BE2C (cell line): Measurements from ENCODE around the gene RHBG.
"Not testable (repeated sequence)": the region's sequence is repeated elsewhere in the genome, so short reads cannot be mapped to it uniquely, and the experiment has no call there.

Source experiments
- DNase-seq: peaks from one replicate; pipeline ENCODE4 v3.0.0-alpha.2; 2020
- H3K27me3 ChIP-seq: fragments of 250-450 bp; sonication (Bioruptor Pico); 2 replicates; pipeline ENCODE4 v1.5.1; 2020; ENCODE audit warnings: mild to moderate bottlenecking
- H3K36me3 ChIP-seq: fragments of 250-450 bp; sonication (Bioruptor Pico); 2 replicates; pipeline ENCODE4 v1.5.1; 2020; ENCODE audit warnings: mild to moderate bottlenecking
- H3K4me1 ChIP-seq: fragments of 250-450 bp; sonication (Bioruptor Pico); 2 replicates; pipeline ENCODE4 v1.5.1; 2020
- H3K4me3 ChIP-seq: 2 replicates; pipeline ENCODE4 v1.5.1; 2011; ENCODE audit warnings: low read depth, low read length
- H3K9me3 ChIP-seq: fragments of 250-450 bp; sonication (Bioruptor Pico); 2 replicates; pipeline ENCODE4 v1.5.1; 2020
- CTCF ChIP-seq: IDR thresholded peaks from 2 replicates; pipeline ENCODE4 v1.5.1; 2012; ENCODE audit warnings: mild to moderate bottlenecking, low read depth, low read length

The RHBG gene

GRCh38 chr1:156347331-156347730, 21.7 kb upstream of the RHBG start:
- Histone ChIP-seq H3K4me3 (no peak overlapping the region), H3K27me3 (no peaks in the 10 kb centered on the region), H3K4me1 (peaks cover 36% of the 10 kb centered on the region), H3K36me3 (no peaks in the 10 kb centered on the region), H3K9me3 (no peaks in the 10 kb centered on the region)
- no peak for TF ChIP-seq CTCF
- DNase-seq, result no peak

GRCh38 chr1:156352481-156352880, 16.5 kb upstream of the RHBG start:
- H3K9me3 ChIP-seq, H3K4me1 ChIP-seq, H3K27me3 ChIP-seq, H3K36me3 ChIP-seq, DNase-seq, H3K4me3 ChIP-seq: not testable (repeated sequence)

GRCh38 chr1:156356262-156356874, 12.6 kb upstream of the RHBG start:
- Histone ChIP-seq H3K4me1 (no peaks in the 10 kb centered on the region), H3K4me3 (no peak overlapping the region), H3K9me3 (no peaks in the 10 kb centered on the region), H3K27me3 (no peaks in the 10 kb centered on the region), H3K36me3 (no peaks in the 10 kb centered on the region)
- no peak for TF ChIP-seq CTCF
- no peak for DNase-seq

GRCh38 chr1:156356875-156357534, 12.0 kb upstream of the RHBG start:
- H3K4me1 ChIP-seq, result no peaks in the 10 kb centered on the region
- no peak overlapping the region for H3K4me3 ChIP-seq
- H3K36me3 ChIP-seq, result no peaks in the 10 kb centered on the region
- H3K9me3 ChIP-seq, result no peaks in the 10 kb centered on the region
- DNase-seq, result peak; percentile 69
- no peaks in the 10 kb centered on the region for H3K27me3 ChIP-seq
- TF ChIP-seq CTCF, result peak; percentile 76

GRCh38 chr1:156357977-156358376, 11.0 kb upstream of the RHBG start:
- Histone ChIP-seq H3K4me1 (no peaks in the 10 kb centered on the region), H3K4me3 (no peak overlapping the region)

GRCh38 chr1:156358641-156359040, 10.4 kb upstream of the RHBG start:
- TF ChIP-seq CTCF, result no peak
- Histone ChIP-seq H3K4me1 (no peaks in the 10 kb centered on the region), H3K27me3 (no peaks in the 10 kb centered on the region), H3K4me3 (no peak overlapping the region), H3K9me3 (no peaks in the 10 kb centered on the region), H3K36me3 (no peaks in the 10 kb centered on the region)
- DNase-seq, result no peak

More at GRCh38 chr1:156357977-156358376, 11.0 kb upstream of the RHBG start:
- TF ChIP-seq CTCF, result no peak
- Histone ChIP-seq H3K27me3 (no peaks in the 10 kb centered on the region), H3K9me3 (no peaks in the 10 kb centered on the region), H3K36me3 (no peaks in the 10 kb centered on the region)
- no peak for DNase-seq
